Adrenal gland (tissue), 12 donors: Measurements from ENCODE around the gene EXOSC2. TPM values are rescaled to one million over a fixed set of nuclear protein-coding genes. Genes with fewer than 3 reads are reported as not detected.
A peak's percentile ranks its signal among the peaks of the same experiment; 100 is the strongest.

ENCODE experiments used
- DNase-seq, 7 donors: peaks; one replicate each; pipeline ENCODE4 v3.0.0-alpha.2; 2019 to 2020
- H3K27ac ChIP-seq, 5 donors: fragments of 200-600 bp; sonication (generic) in 4 of 5; 1 replicate in 3 of 5; 2 replicates in 2 of 5; pipeline versions ENCODE4 v1.5.1 to v1.8.0; 2016 to 2020; ENCODE audit warnings: mild to moderate bottlenecking in 1 of 5
- H3K27me3 ChIP-seq: fragments of 200-600 bp; 2 replicates; pipeline ENCODE4 v1.8.0; 2021
- H3K36me3 ChIP-seq, 2 donors: fragments of 200-600 bp; replicated peaks in 1 of 2; 1 replicate in 1 of 2; 2 replicates in 1 of 2; pipeline versions ENCODE4 v1.5.1 to v1.8.0; 2018 to 2022
- H3K4me1 ChIP-seq, 2 donors: fragments of 200-600 bp; replicated peaks in 1 of 2; 1 replicate in 1 of 2; 2 replicates in 1 of 2; pipeline versions ENCODE4 v1.5.1 to v1.8.0; 2018 to 2021
- H3K4me3 ChIP-seq, 4 donors: fragments of 200-600 bp; sonication (generic) in 3 of 4; one replicate each; pipeline ENCODE4 v1.5.1; 2016 to 2018
- H3K9me3 ChIP-seq, 3 donors: fragments of 200-600 bp; sonication (generic) in 1 of 3; replicated peaks in 1 of 3; 1 replicate in 2 of 3; 2 replicates in 1 of 3; pipeline versions ENCODE4 v1.5.1 to v1.8.0; 2016 to 2021
- POLR2A ChIP-seq, 2 donors: fragments of 450-650 bp; IDR thresholded peaks; one replicate each; pipeline ENCODE4 v1.6.1; 2017; ENCODE audit warnings: antibody characterized with exemption in 2 of 2, mild to moderate bottlenecking in 2 of 2, moderate library complexity in 1 of 2
- WGBS, 4 donors: extraction: QIAGEN DNeasy Blood & Tissue Kit in 2 of 4; methylation state at CpG; one replicate each; pipeline versions ENCODE4 v1.1.5 to v1.1.7; 2013 to 2017; 5-methylcytosine and 5-hydroxymethylcytosine counted together
- intact Hi-C, 2 donors: fragments of 100-400 bp; cut with DNase I; formaldehyde crosslinking; loops; one replicate each; pipeline versions ENCODE4 v1.14.1 to v1.15.0; 2022 to 2023
- polyA plus RNA-seq, 3 donors: library from polyadenylated mRNA; stranded (reverse); fragments of 200-250 nt in 2 of 3; fragments of 350-450 nt in 1 of 3; fragmentation: Illumina TruSeq in 1 of 3; extraction: RNeasy Lipid Tissue Mini Kit (QIAGEN cat#74804) in 1 of 3; gene quantifications; one replicate each; pipeline ENCODE4 v1.2.3, GENCODE V29; 2013 to 2014
- total RNA-seq, 9 donors: library from RNA; depleted of rRNA in 4 of 9; stranded (reverse); fragments of >200 nt in 4 of 9; fragments of 120-200 nt in 1 of 9; fragmentation: NEBNext Ultra II Directional in 1 of 9; extraction: Animal tissue kit (Norgen Biotek cat#: 25700) in 1 of 9; gene quantifications; one replicate each; pipeline versions ENCODE4 v1.1.0 to v1.2.4, GENCODE V29; 2013 to 2023
- TF ChIP-seq, protein P1 (sequence below), 6 experiments: fragments of 450-650 bp in 4 of 6; fragments of 200-600 bp in 2 of 6; sonication (generic) in 1 of 6; IDR thresholded peaks; 1 replicate in 5 of 6; 2 replicates in 1 of 6; pipeline versions ENCODE4 v1.5.1 to v1.8.0; 2016 to 2021; ENCODE audit warnings: antibody characterized with exemption in 6 of 6, mild to moderate bottlenecking in 2 of 6, moderate library complexity in 1 of 6
- donor health status: healthy with polysubstance abuse.
- donor health status: Bipolar disorder and iron deficiency.
- donor health status: DM: yes; HTN: yes; CAD: no.
- donor health status: DM: no; HTN: no; CAD: no.
- donor health status: DM: no; HTN: no; CAD: no.
- donor health status: DM: yes; HTN: yes; CAD: no.

EXOSC2 gene
- total and polyA plus RNA-seq, 12 donors = 9.5 to 29.8 (median 19.3) TPM

DNA sequence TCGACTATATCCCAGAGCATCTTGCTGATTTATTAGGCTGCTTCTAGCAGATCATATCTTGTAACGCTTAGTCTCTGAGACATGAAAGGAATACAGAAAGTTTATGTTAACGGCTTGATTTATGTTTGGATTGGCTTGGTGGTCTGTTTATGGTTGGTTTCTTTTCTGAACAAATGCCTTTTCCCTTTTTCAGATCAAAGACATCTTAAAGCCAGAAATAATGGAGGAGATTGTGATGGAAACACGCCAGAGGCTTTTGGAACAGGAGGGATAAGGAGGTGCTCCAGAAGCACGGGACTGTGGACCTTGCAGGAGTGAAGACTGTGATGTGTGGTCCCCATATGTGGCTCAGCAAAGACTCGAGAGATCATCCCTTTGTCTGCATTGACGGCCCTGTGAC lies 9.9 kb downstream of the EXOSC2 start:
- no peaks in the 10 kb centered on the region for H3K4me1 ChIP-seq
- H3K4me3 ChIP-seq = no peak overlapping the region
- H3K27ac ChIP-seq = no peak overlapping the region
- intact Hi-C loops = loop anchor here (5.0 to 10.0 kb wide), 2 partner anchors 231 to 349 kb away; partner anchors contain the start of gene FIBCD1 (in 1 of the 2)
- DNase-seq = peak in 1 of 7 donors; percentile 9
- H3K9me3 ChIP-seq = no peaks in the 10 kb centered on the region
- peaks cover 0 to 45% of the 10 kb centered on the region in 2 donors for H3K36me3 ChIP-seq
- no peaks in the 10 kb centered on the region for H3K27me3 ChIP-seq
- TF ChIP-seq, protein P1, sequence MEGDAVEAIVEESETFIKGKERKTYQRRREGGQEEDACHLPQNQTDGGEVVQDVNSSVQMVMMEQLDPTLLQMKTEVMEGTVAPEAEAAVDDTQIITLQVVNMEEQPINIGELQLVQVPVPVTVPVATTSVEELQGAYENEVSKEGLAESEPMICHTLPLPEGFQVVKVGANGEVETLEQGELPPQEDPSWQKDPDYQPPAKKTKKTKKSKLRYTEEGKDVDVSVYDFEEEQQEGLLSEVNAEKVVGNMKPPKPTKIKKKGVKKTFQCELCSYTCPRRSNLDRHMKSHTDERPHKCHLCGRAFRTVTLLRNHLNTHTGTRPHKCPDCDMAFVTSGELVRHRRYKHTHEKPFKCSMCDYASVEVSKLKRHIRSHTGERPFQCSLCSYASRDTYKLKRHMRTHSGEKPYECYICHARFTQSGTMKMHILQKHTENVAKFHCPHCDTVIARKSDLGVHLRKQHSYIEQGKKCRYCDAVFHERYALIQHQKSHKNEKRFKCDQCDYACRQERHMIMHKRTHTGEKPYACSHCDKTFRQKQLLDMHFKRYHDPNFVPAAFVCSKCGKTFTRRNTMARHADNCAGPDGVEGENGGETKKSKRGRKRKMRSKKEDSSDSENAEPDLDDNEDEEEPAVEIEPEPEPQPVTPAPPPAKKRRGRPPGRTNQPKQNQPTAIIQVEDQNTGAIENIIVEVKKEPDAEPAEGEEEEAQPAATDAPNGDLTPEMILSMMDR (IDR thresholded peaks at IDR 0.05) = no peak
- 78 to 83% (median 80%) methylated on average over 6 to 7 of the region's 7 CpGs for WGBS, 4 donors

DNA sequence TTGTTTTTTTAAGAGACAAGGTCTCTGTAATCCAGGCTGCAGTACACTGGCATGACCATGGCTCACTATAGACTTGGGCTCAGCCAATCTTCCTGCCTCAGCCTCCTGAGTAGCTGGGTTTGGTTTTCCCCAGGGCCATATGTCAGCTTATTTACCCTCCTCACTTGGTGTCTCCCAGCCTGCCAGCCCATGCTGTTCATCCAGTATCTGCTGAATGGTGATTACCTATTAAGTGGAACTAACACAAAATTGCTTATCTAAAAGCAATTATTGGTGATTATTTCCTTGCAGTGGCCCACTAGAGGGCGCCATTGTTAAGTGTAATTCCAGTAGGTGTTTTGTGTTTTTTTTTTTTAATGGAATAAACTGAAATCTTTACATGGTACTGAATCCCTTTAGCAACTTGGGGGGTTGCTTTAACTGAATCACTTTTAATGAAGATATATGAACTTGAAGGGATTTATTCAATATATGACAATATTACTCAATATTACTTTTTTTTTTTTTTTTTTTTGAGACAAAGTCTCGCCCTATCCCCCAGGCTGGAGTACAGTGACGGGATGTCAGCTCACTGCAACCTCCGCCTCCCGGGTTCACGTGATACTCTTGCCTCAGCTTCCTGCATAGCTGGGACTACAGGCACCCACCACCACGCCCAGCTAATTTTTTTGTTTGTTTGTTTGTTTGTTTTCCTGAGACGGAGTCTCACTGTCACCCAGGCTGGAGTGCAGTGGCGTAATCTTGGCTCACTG lies 13.8 kb downstream of the EXOSC2 start:
- H3K27ac ChIP-seq = no peak overlapping the region
- no peaks in the 10 kb centered on the region for H3K9me3 ChIP-seq
- 40 to 58% (median 50%) methylated on average over 9 of the region's 9 CpGs for WGBS, 4 donors
- no peak for TF ChIP-seq POLR2A (IDR thresholded peaks at IDR 0.05)
- TF ChIP-seq, protein P1 (IDR thresholded peaks at IDR 0.05) = peak; percentile 60 to 93 (median 82)
- intact Hi-C loops = loop anchor here (5.0 to 10.0 kb wide), 4 partner anchors 60 to 290 kb away; partner anchors contain the start of gene FIBCD1 (in 1 of the 2)
- H3K4me1 ChIP-seq = no peaks in the 10 kb centered on the region
- peak; percentile 53 to 89 (median 74) for DNase-seq
- no peaks in the 10 kb centered on the region for H3K27me3 ChIP-seq
- no peak overlapping the region for H3K4me3 ChIP-seq
- H3K36me3 ChIP-seq = peaks cover 0 to 20% of the 10 kb centered on the region in 2 donors

DNA sequence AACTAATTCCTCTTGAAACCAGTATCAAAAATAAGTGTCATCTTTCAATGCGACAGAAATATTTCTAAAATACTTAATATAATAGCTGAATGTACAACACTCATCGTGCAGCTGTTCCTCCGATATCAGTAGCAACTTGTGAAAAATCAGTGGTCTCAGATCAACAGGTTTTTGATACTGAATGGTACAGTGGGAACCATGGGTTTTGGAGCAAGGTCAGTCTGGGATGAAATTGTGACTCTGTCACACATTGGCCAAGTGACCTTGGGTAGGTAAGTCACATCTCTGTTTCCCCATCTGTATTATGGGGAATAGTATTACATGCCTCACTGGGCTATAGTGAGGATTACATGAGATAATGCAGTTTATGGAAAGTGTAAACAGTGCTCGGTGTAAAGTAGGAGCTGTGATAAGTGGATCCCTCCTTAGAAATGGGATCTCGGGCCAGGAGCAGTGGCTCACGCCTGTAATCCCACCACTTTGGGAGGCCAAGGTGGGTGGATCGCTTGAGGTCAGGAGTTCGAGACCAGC lies 17.3 kb downstream of the EXOSC2 start:
- Histone ChIP-seq H3K36me3 (no peaks in the 10 kb centered on the region), H3K4me3 (no peak overlapping the region), H3K27me3 (no peaks in the 10 kb centered on the region), H3K4me1 (peaks cover 12 to 14% of the 10 kb centered on the region in 2 donors), H3K27ac (no peak overlapping the region), H3K9me3 (no peaks in the 10 kb centered on the region)
- TF ChIP-seq POLR2A (IDR thresholded peaks at IDR 0.05) = no peak
- TF ChIP-seq, protein P1 (IDR thresholded peaks at IDR 0.05) = no peak
- 89 to 94% (median 90%) methylated on average over 8 of the region's 8 CpGs for WGBS, 4 donors
- DNase-seq = no peak
- intact Hi-C loops = loop anchor here in 1 of 2 donors (10.0 kb wide), 1 partner anchor 54 kb away; no protein-coding TSS in a partner anchor

DNA sequence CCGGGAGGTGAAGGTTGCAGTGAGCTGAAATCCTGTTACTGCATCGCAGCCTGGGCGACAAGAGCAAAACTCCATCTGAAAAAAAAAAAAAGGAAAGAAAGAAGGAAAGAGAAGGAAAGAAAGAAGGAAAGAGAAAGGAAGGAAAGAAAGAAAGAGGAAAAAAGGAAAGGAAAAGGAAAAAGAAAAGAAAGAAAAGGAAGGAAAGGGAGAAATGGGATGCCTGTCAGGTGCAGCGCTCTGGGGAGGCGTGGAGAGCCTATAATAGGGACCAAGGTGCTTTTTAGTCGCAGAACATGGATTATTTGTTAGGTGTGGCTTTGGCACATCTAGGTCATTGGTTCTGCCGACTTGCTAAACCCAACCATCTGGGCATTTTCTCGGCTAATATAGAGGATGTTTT lies 17.9 kb downstream of the EXOSC2 start:
- Histone ChIP-seq H3K27ac (no peak overlapping the region), H3K4me3 (no peak overlapping the region), H3K9me3 (no peaks in the 10 kb centered on the region), H3K36me3 (no peaks in the 10 kb centered on the region), H3K4me1 (peaks cover 18 to 20% of the 10 kb centered on the region in 2 donors), H3K27me3 (no peaks in the 10 kb centered on the region)
- 88 to 94% (median 90%) methylated on average over 8 of the region's 8 CpGs for WGBS, 4 donors
- no peak for DNase-seq
- TF ChIP-seq, protein P1 (IDR thresholded peaks at IDR 0.05) = no peak
- no peak for TF ChIP-seq POLR2A (IDR thresholded peaks at IDR 0.05)
- intact Hi-C loops = loop anchor here in 1 of 2 donors (10.0 kb wide), 1 partner anchor 53 kb away; no protein-coding TSS in a partner anchor
